GM04504 (cell line): ENCODE measurements around the gene GALNT6.
"Not testable (repeated sequence)": the region's sequence is repeated elsewhere in the genome, so short reads cannot be mapped to it uniquely, and the experiment has no call there.

ENCODE experiments used
- DNase-seq: peaks from one replicate; pipeline ENCODE4 v3.0.0-alpha.2; 2012; ENCODE audit warnings: low read depth

Gene GALNT6

GRCh38 chr12:51357374-51358047 lies 33.7 kb downstream of the GALNT6 start:
- DNase-seq: no peak

- DNase-seq: peak; percentile 28
These were observed 39.2 kb downstream of the GALNT6 start for GRCh38 chr12:51351913-51352532.

GRCh38 chr12:51349026-51349425 lies 42.2 kb downstream of the GALNT6 start:
- no peak for DNase-seq

GRCh38 chr12:51348116-51348515 lies 43.1 kb downstream of the GALNT6 start:
- DNase-seq: no peak

- DNase-seq: no peak
These were observed 44.6 kb downstream of the GALNT6 start, which contains the start of gene CELA1 for GRCh38 chr12:51346581-51346980. Gene CELA1 (minus strand): TSS chr12:51346679. CDS start chr12:51346638, 41 bp downstream.

- no peak for DNase-seq
These were observed 45.5 kb downstream of the GALNT6 start for GRCh38 chr12:51345681-51346080.

- DNase-seq: no peak
These were observed 48.0 kb downstream of the GALNT6 start for GRCh38 chr12:51343201-51343600.

GRCh38 chr12:51342416-51342815 lies 48.8 kb downstream of the GALNT6 start:
- DNase-seq: no peak

GRCh38 chr12:51341251-51342007 lies 49.8 kb downstream of the GALNT6 start:
- DNase-seq: peak; percentile 42

- no peak for DNase-seq
These were observed 51.5 kb downstream of the GALNT6 start for GRCh38 chr12:51339750-51340149.

GRCh38 chr12:51337336-51337735 lies 53.9 kb downstream of the GALNT6 start:
- not testable (repeated sequence) for DNase-seq

- DNase-seq: no peak
These were observed 55.3 kb downstream of the GALNT6 start for GRCh38 chr12:51335931-51336330.

- DNase-seq: no peak
These were observed 56.4 kb downstream of the GALNT6 start for GRCh38 chr12:51334764-51335163.

- no peak for DNase-seq
These were observed 57.7 kb downstream of the GALNT6 start for GRCh38 chr12:51333536-51333935.

- no peak for DNase-seq
These were observed 61.0 kb downstream of the GALNT6 start for GRCh38 chr12:51330186-51330585.

GRCh38 chr12:51329742-51330141 lies 61.5 kb downstream of the GALNT6 start:
- no peak for DNase-seq

- DNase-seq: no peak
These were observed 62.6 kb downstream of the GALNT6 start for GRCh38 chr12:51328587-51328986.

- peak; percentile 47 for DNase-seq
These were observed 64.3 kb downstream of the GALNT6 start for GRCh38 chr12:51326698-51327439.

- no peak for DNase-seq
These were observed 66.3 kb downstream of the GALNT6 start for GRCh38 chr12:51324953-51325352.

GRCh38 chr12:51323966-51324895 lies 67.0 kb downstream of the GALNT6 start, which contains the start of gene BIN2:
Gene BIN2 (minus strand): TSS chr12:51324174. CDS start chr12:51324102, 72 bp downstream.
- no peak for DNase-seq
